Fibroblast of mammary gland (primary cell): ENCODE results near the gene FAM118B.

Source experiments
- DNase-seq: peaks from one replicate; pipeline ENCODE4 v3.0.0-alpha.2; 2010; ENCODE audit warnings: low read depth
- H3K4me3 ChIP-seq: 2 replicates; pipeline ENCODE4 v1.5.1; 2011; ENCODE audit warnings: low read depth, mild to moderate bottlenecking, low read length, moderate library complexity; ENCODE audit not compliant: control insufficient read depth
- TF ChIP-seq, protein P1 (sequence below): conservative IDR thresholded peaks from 2 replicates; pipeline ENCODE4 v1.5.1; 2011; ENCODE audit warnings: low read depth, low read length, inconsistent platforms; ENCODE audit not compliant: control insufficient read depth, insufficient read depth

FAM118B gene

DNA sequence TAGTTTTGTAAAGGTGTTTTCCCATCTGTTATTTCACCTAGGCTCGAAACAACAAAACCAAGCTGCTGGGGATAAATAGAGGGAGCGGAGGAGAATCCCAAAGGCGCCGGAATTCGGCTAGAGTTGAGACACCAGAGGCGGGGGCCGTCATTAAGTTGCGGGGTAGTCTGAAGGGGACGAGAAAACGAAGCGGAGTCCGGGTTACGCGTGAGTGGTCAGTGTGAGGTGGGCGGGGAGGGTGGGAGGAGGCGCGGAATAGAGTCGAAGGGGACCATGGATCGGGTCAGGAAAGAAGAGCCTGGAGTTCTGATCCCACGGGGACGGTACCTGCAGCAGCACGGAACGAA, 56.8 kb downstream of the FAM118B start:
- no peak for DNase-seq
- TF ChIP-seq, protein P1, sequence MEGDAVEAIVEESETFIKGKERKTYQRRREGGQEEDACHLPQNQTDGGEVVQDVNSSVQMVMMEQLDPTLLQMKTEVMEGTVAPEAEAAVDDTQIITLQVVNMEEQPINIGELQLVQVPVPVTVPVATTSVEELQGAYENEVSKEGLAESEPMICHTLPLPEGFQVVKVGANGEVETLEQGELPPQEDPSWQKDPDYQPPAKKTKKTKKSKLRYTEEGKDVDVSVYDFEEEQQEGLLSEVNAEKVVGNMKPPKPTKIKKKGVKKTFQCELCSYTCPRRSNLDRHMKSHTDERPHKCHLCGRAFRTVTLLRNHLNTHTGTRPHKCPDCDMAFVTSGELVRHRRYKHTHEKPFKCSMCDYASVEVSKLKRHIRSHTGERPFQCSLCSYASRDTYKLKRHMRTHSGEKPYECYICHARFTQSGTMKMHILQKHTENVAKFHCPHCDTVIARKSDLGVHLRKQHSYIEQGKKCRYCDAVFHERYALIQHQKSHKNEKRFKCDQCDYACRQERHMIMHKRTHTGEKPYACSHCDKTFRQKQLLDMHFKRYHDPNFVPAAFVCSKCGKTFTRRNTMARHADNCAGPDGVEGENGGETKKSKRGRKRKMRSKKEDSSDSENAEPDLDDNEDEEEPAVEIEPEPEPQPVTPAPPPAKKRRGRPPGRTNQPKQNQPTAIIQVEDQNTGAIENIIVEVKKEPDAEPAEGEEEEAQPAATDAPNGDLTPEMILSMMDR: no peak

DNA sequence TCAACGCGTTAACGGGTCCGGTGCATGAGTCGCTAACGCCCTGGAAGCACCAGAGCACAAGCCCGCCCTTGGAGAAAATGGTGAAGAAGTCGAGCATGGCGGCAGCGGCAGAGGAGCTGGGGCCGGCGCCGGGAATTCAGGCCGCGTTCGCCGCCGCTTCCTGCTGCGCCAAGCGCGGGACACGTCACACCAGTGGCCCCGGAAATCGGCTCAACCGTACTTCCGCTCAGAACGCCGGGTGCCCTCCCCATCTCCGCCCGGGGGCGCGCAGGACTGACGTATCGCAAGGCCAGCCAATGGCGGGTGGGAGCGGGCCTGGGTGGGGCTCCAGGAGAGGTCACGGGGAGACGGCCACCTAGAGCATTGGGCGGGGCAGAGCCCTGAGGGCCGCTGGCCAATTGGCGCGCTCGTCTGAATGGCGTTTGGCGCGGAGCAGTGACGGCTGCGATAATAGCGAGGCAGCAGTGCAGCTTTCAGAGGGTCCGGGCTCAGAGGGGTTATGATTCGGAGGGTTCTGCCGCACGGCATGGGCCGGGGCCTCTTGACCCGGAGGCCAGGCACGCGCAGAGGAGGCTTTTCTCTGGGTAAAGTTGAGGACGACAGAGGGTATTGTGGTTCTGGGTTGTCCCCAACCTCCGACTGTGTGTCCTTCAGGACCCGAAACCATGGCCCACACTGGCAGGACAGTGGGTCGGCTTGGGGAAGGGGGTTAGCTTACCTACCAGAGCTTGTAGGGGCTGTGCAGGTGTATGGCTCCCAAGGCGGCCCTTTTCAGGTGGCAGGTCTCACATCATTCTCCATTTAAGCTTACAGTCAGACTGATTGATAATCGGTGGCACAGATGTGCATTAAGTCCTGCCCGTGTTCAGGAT, 57.4 kb downstream of the FAM118B start, which contains the start of the genes FOXRED1 and SRPRA:
Gene FOXRED1 (plus strand): TSS at position 447 of the 872 bp plus-strand sequence. CDS start 53 bp downstream, at position 500.
Gene SRPRA (minus strand): TSS at position 188 of the 872 bp plus-strand sequence. CDS start 91 bp downstream, at position 97.
- TF ChIP-seq, protein P1: no peak
- peak; percentile 98 for DNase-seq
- H3K4me3 ChIP-seq: peak within 1 kb of the TSS; percentile 90

More for the DNA sequence above, 56.8 kb downstream of the FAM118B start:
- peak overlapping the region; percentile 90 for H3K4me3 ChIP-seq

DNA sequence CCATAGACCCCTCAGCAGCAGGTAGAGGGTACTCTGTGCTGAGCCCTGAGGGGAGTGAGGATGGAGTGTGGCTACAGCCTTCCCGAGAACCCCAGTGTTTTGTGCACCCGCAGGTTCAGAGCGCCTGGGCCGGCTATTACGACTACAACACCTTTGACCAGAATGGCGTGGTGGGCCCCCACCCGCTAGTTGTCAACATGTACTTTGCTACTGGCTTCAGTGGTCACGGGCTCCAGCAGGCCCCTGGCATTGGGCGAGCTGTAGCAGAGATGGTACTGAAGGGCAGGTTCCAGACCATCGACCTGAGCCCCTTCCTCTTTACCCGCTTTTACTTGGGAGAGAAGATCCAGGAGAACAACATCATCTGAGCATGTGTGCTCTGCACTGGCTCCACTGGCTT, 65.7 kb downstream of the FAM118B start:
- no peak overlapping the region for H3K4me3 ChIP-seq
- TF ChIP-seq, protein P1: no peak
- no peak for DNase-seq

DNA sequence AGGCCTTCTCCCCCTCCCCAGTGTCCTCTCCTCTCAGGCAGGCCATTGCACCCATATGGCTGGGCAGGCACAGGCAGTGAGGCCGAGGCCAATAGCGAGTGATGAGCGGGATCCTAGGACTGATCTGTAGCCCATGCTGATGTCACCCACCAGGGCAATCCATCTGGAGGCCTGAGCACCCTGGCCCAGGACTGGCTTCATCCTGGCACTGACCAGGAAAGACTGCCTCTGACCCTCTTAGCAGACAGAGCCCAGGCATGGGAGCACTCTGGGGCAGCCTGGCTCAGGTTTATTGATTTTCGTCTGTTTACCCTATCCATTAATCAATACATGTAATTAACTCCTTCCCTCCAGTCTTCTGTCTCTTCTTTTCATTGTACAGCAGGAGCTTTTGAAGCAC, 66.2 kb downstream of the FAM118B start:
- no peak overlapping the region for H3K4me3 ChIP-seq
- DNase-seq: no peak
- TF ChIP-seq, protein P1: no peak

DNA sequence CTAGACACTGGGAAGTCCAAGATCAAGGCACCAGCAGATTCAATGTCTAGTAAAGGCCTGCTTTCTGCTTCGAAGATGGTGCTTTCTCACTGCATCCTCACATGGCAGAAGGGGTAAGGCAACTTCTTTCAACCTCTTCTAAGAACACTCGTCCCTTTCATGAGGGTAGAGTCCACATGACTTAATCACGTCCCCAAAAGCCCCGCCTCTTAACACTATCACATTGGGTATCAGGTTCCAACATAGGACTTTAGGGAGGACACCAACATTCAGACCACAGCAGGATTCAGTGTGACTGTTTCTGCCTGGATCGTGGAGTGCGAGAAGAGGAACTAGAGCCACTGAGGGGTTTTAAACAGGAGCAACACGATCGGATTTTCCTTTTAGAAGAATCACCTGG, 67.6 kb downstream of the FAM118B start:
- TF ChIP-seq, protein P1: no peak
- DNase-seq: no peak
- H3K4me3 ChIP-seq: no peak overlapping the region

DNA sequence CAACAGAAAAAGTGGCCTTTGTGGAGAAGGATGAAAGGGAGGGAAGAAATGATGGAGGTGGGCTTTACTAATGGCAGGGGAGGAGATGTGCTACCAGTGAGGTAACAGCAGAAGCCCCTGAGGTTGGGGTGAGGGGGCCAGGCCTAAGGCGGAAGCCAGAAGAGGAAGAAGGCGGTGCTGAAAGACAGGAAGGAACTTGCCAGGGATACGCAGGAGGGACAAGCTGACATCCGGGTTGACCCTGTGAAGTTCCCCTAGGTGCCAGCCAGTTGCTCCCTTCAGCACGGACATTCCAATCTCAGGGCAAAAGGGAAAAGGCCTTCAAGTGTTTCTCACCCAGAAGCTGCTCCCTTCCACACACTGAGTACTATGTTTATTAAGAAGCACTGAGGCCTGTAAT, 69.0 kb downstream of the FAM118B start:
- TF ChIP-seq, protein P1: no peak
- H3K4me3 ChIP-seq: no peak overlapping the region
- no peak for DNase-seq
